Stomach (tissue), 4 donors: ENCODE results near the gene PHF20.

Experiments used
- EP300 ChIP-seq: sonication (generic); formaldehyde crosslinking; IDR thresholded peaks from one replicate; pipeline ENCODE4 v1.6.1; 2017; ENCODE audit warnings: antibody characterized with exemption
- POLR2A ChIP-seq, 4 donors: fragments of 450-650 bp; IDR thresholded peaks; one replicate each; pipeline ENCODE4 v1.6.1; 2016; ENCODE audit warnings: antibody characterized with exemption in 4 of 4, control low read depth in 2 of 4, mild to moderate bottlenecking in 1 of 4, moderate library complexity in 1 of 4
- TF ChIP-seq, protein P1 (sequence below), 7 experiments: fragments of 450-650 bp in 4 of 7; fragments of 200-600 bp in 3 of 7; sonication (generic) in 3 of 7; IDR thresholded peaks; one replicate each; pipeline ENCODE4 v1.5.1; 2016 to 2019; ENCODE audit warnings: antibody characterized with exemption in 7 of 7, control low read depth in 2 of 7, mild to moderate bottlenecking in 1 of 7

DNA sequence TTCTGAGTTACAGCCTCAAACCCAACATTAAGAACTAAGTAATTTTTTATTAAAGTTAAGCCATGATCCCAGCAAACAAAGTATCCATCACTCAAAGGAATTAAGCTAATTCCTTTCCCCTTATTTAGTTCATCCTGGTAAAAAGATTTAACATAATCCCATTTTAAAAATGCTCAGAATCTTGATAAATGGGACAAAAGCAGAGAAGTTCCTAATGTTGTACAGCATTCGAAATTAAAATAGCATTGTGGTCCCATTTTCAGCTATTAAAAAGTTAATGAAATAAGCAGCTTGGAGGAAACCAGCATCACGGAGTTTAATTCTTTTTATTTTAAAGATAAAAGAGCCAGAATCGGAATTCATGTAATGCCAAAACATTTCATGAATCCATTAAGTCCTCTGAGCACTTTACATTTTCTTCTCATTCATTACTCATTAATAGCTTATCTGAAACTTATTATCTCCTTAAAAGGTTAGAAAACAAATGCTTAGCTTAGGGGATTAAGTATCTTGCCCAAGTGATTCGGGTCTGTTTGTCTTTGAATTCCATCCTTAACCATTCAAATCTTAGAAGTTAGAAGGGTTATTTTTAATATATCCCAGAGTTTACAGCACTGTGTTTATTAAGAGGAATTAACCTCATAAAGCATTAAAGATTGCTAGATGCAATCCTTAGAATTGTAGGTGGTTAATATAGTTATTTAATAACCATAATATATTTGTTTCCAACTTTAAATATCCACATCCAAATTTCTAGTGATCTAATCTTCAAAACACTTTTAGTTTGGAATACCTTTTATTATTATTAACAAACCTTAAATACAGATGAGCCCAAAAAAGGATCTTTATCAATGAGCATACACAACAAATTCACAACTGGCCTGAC is 41.0 kb upstream of the PHF20 start:
- TF ChIP-seq, protein P1, sequence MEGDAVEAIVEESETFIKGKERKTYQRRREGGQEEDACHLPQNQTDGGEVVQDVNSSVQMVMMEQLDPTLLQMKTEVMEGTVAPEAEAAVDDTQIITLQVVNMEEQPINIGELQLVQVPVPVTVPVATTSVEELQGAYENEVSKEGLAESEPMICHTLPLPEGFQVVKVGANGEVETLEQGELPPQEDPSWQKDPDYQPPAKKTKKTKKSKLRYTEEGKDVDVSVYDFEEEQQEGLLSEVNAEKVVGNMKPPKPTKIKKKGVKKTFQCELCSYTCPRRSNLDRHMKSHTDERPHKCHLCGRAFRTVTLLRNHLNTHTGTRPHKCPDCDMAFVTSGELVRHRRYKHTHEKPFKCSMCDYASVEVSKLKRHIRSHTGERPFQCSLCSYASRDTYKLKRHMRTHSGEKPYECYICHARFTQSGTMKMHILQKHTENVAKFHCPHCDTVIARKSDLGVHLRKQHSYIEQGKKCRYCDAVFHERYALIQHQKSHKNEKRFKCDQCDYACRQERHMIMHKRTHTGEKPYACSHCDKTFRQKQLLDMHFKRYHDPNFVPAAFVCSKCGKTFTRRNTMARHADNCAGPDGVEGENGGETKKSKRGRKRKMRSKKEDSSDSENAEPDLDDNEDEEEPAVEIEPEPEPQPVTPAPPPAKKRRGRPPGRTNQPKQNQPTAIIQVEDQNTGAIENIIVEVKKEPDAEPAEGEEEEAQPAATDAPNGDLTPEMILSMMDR (IDR thresholded peaks at IDR 0.05), result no peak
- TF ChIP-seq POLR2A (IDR thresholded peaks at IDR 0.05), result no peak
- no peak for TF ChIP-seq EP300
